ENCODE data around the gene IL1F10. TPM values are rescaled to one million over a fixed set of nuclear protein-coding genes. Genes with fewer than 3 reads are reported as not detected.

IL1F10 gene
- total RNA-seq, 1 experiment from 2014 or later = not detected

DNA sequence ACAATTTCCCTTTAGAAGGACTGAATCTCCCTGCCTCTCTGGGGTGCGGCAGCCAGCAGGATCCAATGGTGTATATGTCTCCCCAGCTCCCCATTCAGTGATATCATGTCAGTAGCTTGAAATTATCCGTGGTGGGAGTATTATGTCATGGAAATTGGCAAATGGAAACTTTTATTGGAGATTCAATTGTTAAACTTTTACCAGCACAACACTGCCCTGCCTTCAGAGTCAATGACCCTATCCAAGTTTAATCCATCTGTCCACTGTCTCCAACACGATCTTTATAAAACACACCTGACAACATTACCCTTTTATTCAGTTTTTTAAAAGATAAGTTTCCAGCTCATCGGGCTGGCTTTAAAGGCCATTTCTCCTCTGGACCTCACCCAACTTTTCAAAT, 54.6 kb downstream of the IL1F10 start:
- H2BK20ac ChIP-seq (ENCODE audit: low read depth, low read length, poor library complexity, severe bottlenecking) = no peak overlapping the region
- H3K9me3 Mint-ChIP-seq = no peaks in the 10 kb centered on the region
- H3K23me2 ChIP-seq (ENCODE audit: insufficient read length, low read depth, low read length, poor library complexity, severe bottlenecking) = no peaks in the 10 kb centered on the region
- H2BK15ac ChIP-seq (ENCODE audit: low read depth, low read length) = no peak overlapping the region
- DNase-seq = no peak
- no peak overlapping the region for H3T11ph ChIP-seq (ENCODE audit: low read length)
- no peak overlapping the region for H2AK5ac ChIP-seq (ENCODE audit: insufficient read length, low read length)
- H3K27ac Mint-ChIP-seq = no peak overlapping the region
- no peaks in the 10 kb centered on the region for H3K9me3 ChIP-seq (ENCODE audit: control insufficient read depth, low read depth, low read length)
- H4K8ac ChIP-seq (replicated peaks; ENCODE audit: insufficient read length, low read depth, low read length) = no peak overlapping the region
- H2BK5ac ChIP-seq (ENCODE audit: insufficient read length, low read length) = no peak overlapping the region
- H3K23ac ChIP-seq (ENCODE audit: insufficient read length, low read depth, low read length) = no peak overlapping the region
- H4K5ac ChIP-seq (ENCODE audit: insufficient read length, low read depth, low read length) = no peak overlapping the region
- H4K91ac ChIP-seq (ENCODE audit: insufficient read length, low read depth, low read length) = no peak overlapping the region
- no peak overlapping the region for H3K4me3 Mint-ChIP-seq
- no peak overlapping the region for H3K18ac ChIP-seq (ENCODE audit: insufficient read length, low read depth, low read length)
- no peak overlapping the region for H3K9ac ChIP-seq (ENCODE audit: extremely low read depth, insufficient read length, low read length)
- no peaks in the 10 kb centered on the region for H3K4me1 ChIP-seq (ENCODE audit: insufficient read depth, low read length)
- H2BK12ac ChIP-seq (ENCODE audit: insufficient read length, low read depth, low read length) = no peak overlapping the region
- no peak overlapping the region for H2BK120ac ChIP-seq (ENCODE audit: low read depth, low read length, poor library complexity, severe bottlenecking)
- WGBS (ENCODE audit: extremely low coverage, insufficient read length, low lambda C conversion rate) = no CpG with 5 or more reads among the region's 4 CpGs
- H2AFZ ChIP-seq (ENCODE audit: low read length) = no peak overlapping the region
- no peak overlapping the region for H3K14ac ChIP-seq (ENCODE audit: insufficient read depth, low read length)
- H3K4ac ChIP-seq (ENCODE audit: low read depth, low read length) = no peak overlapping the region
- H4K20me1 ChIP-seq (ENCODE audit: control insufficient read depth, insufficient read depth, insufficient read length) = no peaks in the 10 kb centered on the region
- no peak overlapping the region for H3K56ac ChIP-seq (ENCODE audit: insufficient read length, low read depth, low read length)
- H3K4me2 ChIP-seq (ENCODE audit: insufficient read depth, insufficient read length, low read length) = no peak overlapping the region
- H3K27me3 Mint-ChIP-seq (ENCODE audit: low read depth) = peaks cover 24% of the 10 kb centered on the region
- H3K4me1 Mint-ChIP-seq = no peaks in the 10 kb centered on the region
- TF ChIP-seq, protein P1, sequence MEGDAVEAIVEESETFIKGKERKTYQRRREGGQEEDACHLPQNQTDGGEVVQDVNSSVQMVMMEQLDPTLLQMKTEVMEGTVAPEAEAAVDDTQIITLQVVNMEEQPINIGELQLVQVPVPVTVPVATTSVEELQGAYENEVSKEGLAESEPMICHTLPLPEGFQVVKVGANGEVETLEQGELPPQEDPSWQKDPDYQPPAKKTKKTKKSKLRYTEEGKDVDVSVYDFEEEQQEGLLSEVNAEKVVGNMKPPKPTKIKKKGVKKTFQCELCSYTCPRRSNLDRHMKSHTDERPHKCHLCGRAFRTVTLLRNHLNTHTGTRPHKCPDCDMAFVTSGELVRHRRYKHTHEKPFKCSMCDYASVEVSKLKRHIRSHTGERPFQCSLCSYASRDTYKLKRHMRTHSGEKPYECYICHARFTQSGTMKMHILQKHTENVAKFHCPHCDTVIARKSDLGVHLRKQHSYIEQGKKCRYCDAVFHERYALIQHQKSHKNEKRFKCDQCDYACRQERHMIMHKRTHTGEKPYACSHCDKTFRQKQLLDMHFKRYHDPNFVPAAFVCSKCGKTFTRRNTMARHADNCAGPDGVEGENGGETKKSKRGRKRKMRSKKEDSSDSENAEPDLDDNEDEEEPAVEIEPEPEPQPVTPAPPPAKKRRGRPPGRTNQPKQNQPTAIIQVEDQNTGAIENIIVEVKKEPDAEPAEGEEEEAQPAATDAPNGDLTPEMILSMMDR (conservative IDR thresholded peaks at IDR 0.05) = no peak
- H3K27me3 ChIP-seq (ENCODE audit: insufficient read depth, low read length) = no peaks in the 10 kb centered on the region
- no peaks in the 10 kb centered on the region for H3K36me3 Mint-ChIP-seq (ENCODE audit: insufficient read depth in 1 of 3, low read depth in 3 of 3)
- no peaks in the 10 kb centered on the region for H3K79me1 ChIP-seq (ENCODE audit: insufficient read depth, low read depth, low read length, poor library complexity, severe bottlenecking)
- H3K27ac ChIP-seq (ENCODE audit: insufficient read length, low read depth, low read length) = no peak overlapping the region
- no peaks in the 10 kb centered on the region for H3K79me2 ChIP-seq (ENCODE audit: insufficient read depth, low read length)
